ENCODE results near the gene NAALADL2. TPM values are rescaled to one million over a fixed set of nuclear protein-coding genes. Genes with fewer than 3 reads are reported as not detected.

NAALADL2 gene
- total and polyA plus RNA-seq, 2 of the 8 experiments (the other 6 are each of a cell fraction or from before 2014, with no cell fraction given), result 0.12 to 0.22 TPM

- Histone ChIP-seq H3K4ac (replicated peaks; ENCODE audit: insufficient read length, low read depth, low read length) (no peak overlapping the region), H2BK5ac (ENCODE audit: low read depth, low read length) (no peak overlapping the region), H3K14ac (ENCODE audit: insufficient read length) (no peak overlapping the region), H2BK120ac (replicated peaks; ENCODE audit: low read depth, low read length) (no peak overlapping the region), H4K8ac (ENCODE audit: extremely low read depth, insufficient read depth, low read length) (no peak overlapping the region), H3K4me3 (ENCODE audit: extremely low read depth in 1 of 4, insufficient read depth in 2 of 4, low read depth in 3 of 4, low read length in 4 of 4) (no peak overlapping the region), H2AFZ (ENCODE audit: low read length) (no peak overlapping the region), H3K23ac (ENCODE audit: insufficient read length) (no peak overlapping the region), H3K27ac (ENCODE audit: low read depth, low read length) (no peak overlapping the region), H3K23me2 (ENCODE audit: low read depth, low read length) (no peaks in the 10 kb centered on the region), H2BK15ac (ENCODE audit: low read length) (no peak overlapping the region), H3K4me1 (replicated peaks in 1 of 4; ENCODE audit: control insufficient read depth in 3 of 4, insufficient read depth in 4 of 4, low read length in 3 of 4) (no peaks in the 10 kb centered on the region), H3K18ac (ENCODE audit: extremely low read depth, low read length) (no peak overlapping the region), H3K9me3 (ENCODE audit: insufficient read depth in 2 of 2, low read depth in 1 of 2, low read length in 1 of 2) (no peaks in the 10 kb centered on the region), H3K9ac (replicated peaks in 1 of 4; ENCODE audit: extremely low read depth in 1 of 4, low read depth in 3 of 4, low read length in 3 of 4) (no peak overlapping the region), H2BK20ac (ENCODE audit: low read length) (no peak overlapping the region), H3K36me3 (ENCODE audit: control insufficient read depth in 2 of 4, insufficient read depth in 4 of 4, low read length in 3 of 4) (no peaks in the 10 kb centered on the region), H3K79me1 (ENCODE audit: low read depth, low read length) (no peaks in the 10 kb centered on the region), H3K79me2 (ENCODE audit: control insufficient read depth in 1 of 2, insufficient read depth in 2 of 2, low read length in 2 of 2) (no peaks in the 10 kb centered on the region), H3K27me3 (replicated peaks in 1 of 4; ENCODE audit: control insufficient read depth in 3 of 4, extremely low read depth in 1 of 4, insufficient read depth in 3 of 4, low read length in 3 of 4) (no peaks in the 10 kb centered on the region), H3K56ac (replicated peaks; ENCODE audit: insufficient read length, low read depth, low read length) (no peak overlapping the region), H4K5ac (ENCODE audit: insufficient read length, low read depth, low read length) (no peak overlapping the region), H2BK12ac (ENCODE audit: low read depth, low read length) (no peak overlapping the region), H3K4me2 (ENCODE audit: insufficient read depth in 1 of 2, low read depth in 2 of 2, low read length in 2 of 2) (no peak overlapping the region), H2AK5ac (ENCODE audit: low read depth, low read length) (no peak overlapping the region), H4K91ac (replicated peaks; ENCODE audit: insufficient read length, low read length) (no peak overlapping the region), H4K20me1 (replicated peaks in 1 of 2; ENCODE audit: control insufficient read depth in 1 of 2, insufficient read depth in 2 of 2, low read length in 2 of 2) (no peaks in the 10 kb centered on the region)
- no peak for FAIRE-seq
- no peak for DNase-seq (ENCODE audit: low read depth in 1 of 2, low spot score in 2 of 2)
- CTCF ChIA-PET (ENCODE audit: partially characterized antibody), result no interaction called here
- POLR2A ChIA-PET (ENCODE audit: partially characterized antibody), result no interaction called here
- TF ChIP-seq CEBPB (IDR thresholded peaks at IDR 0.05; ENCODE audit: low read depth, low read length), result no peak
- TF ChIP-seq RAD21 (IDR thresholded peaks at IDR 0.05 in 1 of 2, conservative IDR thresholded peaks at IDR 0.05 in 1 of 2; ENCODE audit: low read depth in 2 of 2, low read length in 2 of 2), result no peak
- TF ChIP-seq SP4 (IDR thresholded peaks at IDR 0.05; ENCODE audit: low read length), result no peak
- no peak for TF ChIP-seq RXRA (IDR thresholded peaks at IDR 0.05; ENCODE audit: insufficient read depth, low read depth, low read length)
- no peak for TF ChIP-seq TCF12 (IDR thresholded peaks at IDR 0.05; ENCODE audit: low read depth, low read length)
- no peak for TF ChIP-seq CREB1 (IDR thresholded peaks at IDR 0.05)
- no peak for TF ChIP-seq SRF (IDR thresholded peaks at IDR 0.05; ENCODE audit: low read depth, low read length)
- no peak for TF ChIP-seq HDAC2 (IDR thresholded peaks at IDR 0.05; ENCODE audit: borderline replicate concordance in 1 of 2, low read depth in 2 of 2, low read length in 2 of 2)
- TF ChIP-seq CHD1 (IDR thresholded peaks at IDR 0.05; ENCODE audit: low read depth, low read length), result no peak
- TF ChIP-seq CTCF (IDR thresholded peaks at IDR 0.05; ENCODE audit: control extremely low read depth in 1 of 3, insufficient read depth in 1 of 3, low read depth in 1 of 3, low read length in 3 of 3), result no peak
- TF ChIP-seq SIX5 (IDR thresholded peaks at IDR 0.05; ENCODE audit: low read depth, low read length), result no peak
- TF ChIP-seq POU5F1 (IDR thresholded peaks at IDR 0.05; ENCODE audit: low read depth, low read length), result no peak
- TF ChIP-seq TEAD4 (IDR thresholded peaks at IDR 0.05; ENCODE audit: low read depth, low read length), result no peak
- TF ChIP-seq YY1 (IDR thresholded peaks at IDR 0.05; ENCODE audit: low read depth, low read length), result no peak
- no peak for TF ChIP-seq SIRT6 (IDR thresholded peaks at IDR 0.05; ENCODE audit: low read length)
Measured at GRCh38 chr3:175159202-175159601, 300.1 kb downstream of the NAALADL2 start.
